IMR-90 (cell line): Measurements from ENCODE around the gene FGGY. TPM values are rescaled to one million over a fixed set of nuclear protein-coding genes. Genes with fewer than 3 reads are reported as not detected.

Experiments used
- ATAC-seq: fragments of 200-7000 bp; cut with Tn5 transposase; 2 replicates; pipeline ENCODE4 v1.9.1; 2020; ENCODE audit warnings: low read depth, mild to moderate bottlenecking, moderate library complexity
- BruUV-seq: library from RNA; stranded (reverse); fragments of 400-500 nt; replicated peaks from 2 replicates; lab custom pipeline; 2021; lab: Mats Ljungman, UMichigan
- CTCF ChIA-PET: fragments of 300-600 bp; formaldehyde crosslinking; extraction: SDS; loops from one replicate; lab custom pipeline; 2021; ENCODE audit warnings: antibody characterized with exemption; lab: Yijun Ruan, JAX
- POLR2A ChIA-PET: fragments of 300-600 bp; sonication (Branson Sonifier 250); formaldehyde crosslinking; loops from one replicate; lab custom pipeline; 2022; ENCODE audit warnings: antibody characterized with exemption; ENCODE audit not compliant: unreplicated experiment; lab: Charles Lee
- DNase-seq: peaks from one replicate; pipeline ENCODE4 v3.0.0; 2013
- H2AFZ ChIP-seq: replicated peaks from 2 replicates; pipeline ENCODE3; 2013; ENCODE audit warnings: low read length, mild to moderate bottlenecking; ENCODE audit not compliant: poor library complexity
- H2AK5ac ChIP-seq: 2 replicates; pipeline ENCODE4 v1.6.1; 2013; ENCODE audit warnings: low read depth, low read length, inconsistent platforms
- H2AK9ac ChIP-seq: replicated peaks from 2 replicates; pipeline ENCODE3; 2013; ENCODE audit warnings: mild to moderate bottlenecking, low read depth, low read length, moderate library complexity; ENCODE audit not compliant: poor library complexity
- H2BK120ac ChIP-seq: 2 replicates; pipeline ENCODE4 v1.6.1; 2013; ENCODE audit warnings: low read depth, low read length, inconsistent platforms
- H2BK15ac ChIP-seq: 3 replicates; pipeline ENCODE4 v1.6.1; 2013; ENCODE audit warnings: low read depth, low read length, inconsistent platforms
- H2BK20ac ChIP-seq: 2 replicates; pipeline ENCODE4 v1.6.1; 2013; ENCODE audit warnings: low read depth, mild to moderate bottlenecking, inconsistent platforms, low read length, moderate library complexity
- H2BK5ac ChIP-seq: 2 replicates; pipeline ENCODE4 v1.6.1; 2013; ENCODE audit warnings: mild to moderate bottlenecking, low read depth, low read length, inconsistent platforms; ENCODE audit not compliant: poor library complexity, severe bottlenecking
- H3K14ac ChIP-seq: replicated peaks from 2 replicates; pipeline ENCODE4 v1.6.1; 2013; ENCODE audit warnings: low read depth, low read length, inconsistent platforms
- H3K18ac ChIP-seq: 2 replicates; pipeline ENCODE4 v1.6.1; 2013; ENCODE audit warnings: low read depth, low read length, control low read depth
- H3K23ac ChIP-seq: 2 replicates; pipeline ENCODE4 v1.6.1; 2013; ENCODE audit warnings: low read depth, low read length, inconsistent platforms
- H3K27ac ChIP-seq: 2 replicates; pipeline ENCODE4 v1.5.1; 2013; ENCODE audit warnings: mild to moderate bottlenecking, control low read depth, low read length; ENCODE audit not compliant: insufficient read depth
- H3K27me3 ChIP-seq: 2 replicates; pipeline ENCODE4 v1.6.1; 2013; ENCODE audit warnings: low read length; ENCODE audit not compliant: control insufficient read depth, insufficient read depth
- H3K36me3 ChIP-seq: 2 replicates; pipeline ENCODE4 v1.6.1; 2013; ENCODE audit warnings: low read length, mixed read lengths; ENCODE audit not compliant: control insufficient read depth, insufficient read depth
- H3K4ac ChIP-seq: 2 replicates; pipeline ENCODE4 v1.6.1; 2013; ENCODE audit warnings: low read depth, low read length, inconsistent platforms
- H3K4me1 ChIP-seq: 2 replicates; pipeline ENCODE4 v1.6.1; 2013; ENCODE audit warnings: low read length, mixed read lengths; ENCODE audit not compliant: control insufficient read depth, insufficient read depth
- H3K4me2 ChIP-seq: 2 replicates; pipeline ENCODE4 v1.6.1; 2013; ENCODE audit warnings: low read depth, mild to moderate bottlenecking, control low read depth, low read length, moderate library complexity
- H3K4me3 ChIP-seq: 2 replicates; pipeline ENCODE4 v1.5.1; 2013; ENCODE audit warnings: low read depth, mild to moderate bottlenecking, control low read depth, low read length, moderate library complexity; ENCODE audit not compliant: insufficient read depth
- H3K56ac ChIP-seq: 2 replicates; pipeline ENCODE4 v1.6.1; 2013; ENCODE audit warnings: low read length, inconsistent platforms; ENCODE audit not compliant: insufficient read depth; ENCODE audit errors: extremely low read depth
- H3K79me1 ChIP-seq, 2 experiments: 2 replicates each; pipeline ENCODE4 v1.6.1; 2013; ENCODE audit warnings: low read length in 2 of 2, inconsistent platforms in 1 of 2, low read depth in 1 of 2
- H3K9ac ChIP-seq: 2 replicates; pipeline ENCODE4 v1.6.1; 2013; ENCODE audit warnings: low read depth, low read length, control low read depth
- H3K9me1 ChIP-seq: 2 replicates; pipeline ENCODE4 v1.6.1; 2013; ENCODE audit warnings: low read length, inconsistent platforms; ENCODE audit not compliant: insufficient read depth
- H3K9me3 ChIP-seq: 2 replicates; pipeline ENCODE4 v1.6.1; 2013; ENCODE audit warnings: low read length; ENCODE audit not compliant: control insufficient read depth, insufficient read depth
- H4K20me1 ChIP-seq: 2 replicates; pipeline ENCODE4 v1.6.1; 2013; ENCODE audit warnings: low read length, inconsistent platforms; ENCODE audit not compliant: insufficient read depth
- H4K5ac ChIP-seq: 2 replicates; pipeline ENCODE4 v1.6.1; 2013; ENCODE audit warnings: mild to moderate bottlenecking, low read depth, low read length, control low read depth
- H4K8ac ChIP-seq, 2 experiments: 2 replicates each; pipeline ENCODE4 v1.6.1; 2013; ENCODE audit warnings: low read depth in 2 of 2, low read length in 2 of 2, control low read depth in 1 of 2, inconsistent platforms in 1 of 2
- H4K91ac ChIP-seq: 2 replicates; pipeline ENCODE4 v1.6.1; 2013; ENCODE audit warnings: low read depth, low read length, inconsistent platforms; ENCODE audit not compliant: insufficient read depth
- BHLHE40 ChIP-seq: fragments of 150-350 bp; IDR thresholded peaks from 2 replicates; pipeline ENCODE4 v1.6.1; 2016; ENCODE audit warnings: mild to moderate bottlenecking, low read depth, low read length
- FOS ChIP-seq: fragments of 150-350 bp; IDR thresholded peaks from 2 replicates; pipeline ENCODE4 v1.6.1; 2016; ENCODE audit warnings: low read depth, low read length
- MXI1 ChIP-seq: IDR thresholded peaks from 2 replicates; pipeline ENCODE4 v1.6.1; 2012; ENCODE audit warnings: low read depth, mild to moderate bottlenecking, low read length, moderate library complexity, borderline replicate concordance
- RCOR1 ChIP-seq: IDR thresholded peaks from 2 replicates; pipeline ENCODE4 v1.6.1; 2012; ENCODE audit warnings: mild to moderate bottlenecking, low read length, improper control_type of control experiment; ENCODE audit not compliant: insufficient replicate concordance
- WGBS, 2 experiments: methylation state at CpG; one replicate each; pipeline versions ENCODE4 v1.1.5 to v1.1.7; 2013; ENCODE audit warnings: missing lambda C conversion rate in 2 of 2; ENCODE audit not compliant: insufficient read length in 1 of 2; ENCODE audit errors: extremely low coverage in 2 of 2; 5-methylcytosine and 5-hydroxymethylcytosine counted together
- dilution Hi-C: fragments of 300-500 bp; cut with HindIII; formaldehyde crosslinking; loops from one replicate; pipeline ENCODE4 v1.14.3; 2018; ENCODE audit warnings: low sequenced_read_pairs; ENCODE audit not compliant: unreplicated experiment
- in situ Hi-C: fragments of 300-500 bp; cut with MboI; formaldehyde crosslinking; loops from 3 replicates; pipeline ENCODE4 v1.14.3; 2019; ENCODE audit warnings: low sequenced_read_pairs, inconsistent platforms, mixed read lengths
- intact Hi-C: fragments of 100-400 bp; cut with micrococcal nuclease; formaldehyde crosslinking; loops from 2 replicates; pipeline ENCODE4 v1.10.0; 2022
- polyA plus RNA-seq, 3 experiments: library from polyadenylated mRNA; depleted of rRNA; stranded (reverse); fragments of >200 nt; gene quantifications; 2 replicates each; pipeline ENCODE4 v1.2.3, GENCODE V29; 2012; ENCODE audit warnings: low replicate concordance in 1 of 3
- total RNA-seq: library from RNA; depleted of rRNA; stranded (reverse); fragments of >200 nt; gene quantifications from 2 replicates; pipeline ENCODE4 v1.2.3, GENCODE V29; 2012
- TF ChIP-seq, protein P1 (sequence below): fragments of 150-350 bp; IDR thresholded peaks from 2 replicates; pipeline ENCODE4 v1.6.1; 2017; ENCODE audit warnings: mild to moderate bottlenecking, antibody characterized with exemption, low read length, low read depth
- TF ChIP-seq, protein P2 (sequence below): fragments of 150-350 bp; IDR thresholded peaks from 2 replicates; pipeline ENCODE4 v1.6.1; 2016; ENCODE audit warnings: low read depth, mild to moderate bottlenecking, low read length, moderate library complexity, borderline replicate concordance

The FGGY gene
- total and polyA plus RNA-seq, 2 of the 4 experiments (the other 2 are of a cell fraction) = 5.6 to 14.0 TPM

DNA sequence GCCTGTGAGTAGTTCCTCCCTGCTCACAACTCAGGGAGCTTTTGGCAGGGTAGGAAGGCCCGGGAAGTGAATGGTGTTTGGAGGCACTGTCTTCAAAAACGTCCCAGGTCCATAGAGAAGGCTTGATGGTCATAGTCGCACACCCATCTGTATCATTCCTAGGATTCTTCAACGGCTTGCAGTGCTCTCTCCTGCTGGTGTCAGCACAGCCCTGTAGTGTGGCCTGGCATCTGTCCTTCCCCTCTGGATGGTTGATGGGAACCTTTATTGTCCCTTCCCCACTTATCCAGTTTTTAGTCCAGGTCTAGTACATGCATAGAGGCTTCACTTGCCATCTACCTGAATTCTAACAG is 375.0 kb downstream of the FGGY start (continued):
- no peak for TF ChIP-seq RCOR1
- TF ChIP-seq, protein P1, sequence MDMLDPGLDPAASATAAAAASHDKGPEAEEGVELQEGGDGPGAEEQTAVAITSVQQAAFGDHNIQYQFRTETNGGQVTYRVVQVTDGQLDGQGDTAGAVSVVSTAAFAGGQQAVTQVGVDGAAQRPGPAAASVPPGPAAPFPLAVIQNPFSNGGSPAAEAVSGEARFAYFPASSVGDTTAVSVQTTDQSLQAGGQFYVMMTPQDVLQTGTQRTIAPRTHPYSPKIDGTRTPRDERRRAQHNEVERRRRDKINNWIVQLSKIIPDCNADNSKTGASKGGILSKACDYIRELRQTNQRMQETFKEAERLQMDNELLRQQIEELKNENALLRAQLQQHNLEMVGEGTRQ = no peak

DNA sequence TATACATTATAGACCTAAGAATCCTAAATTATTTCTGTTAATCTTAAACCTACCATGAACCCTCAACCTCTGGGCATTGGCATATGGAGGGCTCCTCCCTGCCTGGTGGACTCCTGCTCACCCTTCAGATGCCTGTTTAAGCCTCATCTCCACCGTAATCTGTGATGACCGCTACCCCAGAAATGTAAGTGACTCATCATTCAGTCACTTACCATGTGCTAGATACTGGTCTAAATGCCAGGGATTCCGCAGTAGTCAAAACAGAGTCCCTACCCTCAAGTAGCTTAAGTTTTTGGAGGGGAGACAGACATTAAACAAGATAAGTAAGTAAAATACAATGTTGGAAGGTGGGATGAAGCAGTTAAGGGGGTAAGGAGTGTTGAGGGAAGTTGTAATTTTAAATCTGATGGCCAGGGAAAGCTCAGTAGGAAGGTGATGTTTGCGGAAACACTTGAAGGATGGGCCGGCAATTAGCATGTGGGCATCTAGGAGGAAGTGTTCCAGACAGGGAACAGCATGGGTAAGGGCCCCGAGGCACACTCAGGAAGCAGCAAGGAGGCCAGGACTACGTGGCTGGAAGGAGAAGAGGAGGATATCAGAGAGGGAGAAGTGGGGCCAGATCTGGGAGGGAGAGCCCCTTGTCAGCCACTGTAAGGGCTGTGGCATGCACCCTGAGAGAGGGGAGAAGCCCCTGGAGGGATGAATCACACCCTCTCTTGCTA is 376.1 kb downstream of the FGGY start:
- no peak overlapping the region for H3K18ac ChIP-seq
- H3K4ac ChIP-seq = no peak overlapping the region
- H2AK5ac ChIP-seq = peak overlapping the region; percentile 80
- no peak overlapping the region for H3K23ac ChIP-seq
- no peak overlapping the region for H2AFZ ChIP-seq
- WGBS, 2 experiments = 93% methylated on average over 2 of the region's 7 CpGs; no CpG with 5 or more reads in 1 of the 2 experiments
- H4K8ac ChIP-seq = no peak overlapping the region
- DNase-seq (peak; percentile 81), ATAC-seq (peak; percentile 57)
- no peak overlapping the region for H3K56ac ChIP-seq
- no peak overlapping the region for H2BK120ac ChIP-seq
- H4K5ac ChIP-seq = no peak overlapping the region
- no peaks in the 10 kb centered on the region for H3K9me1 ChIP-seq
- H3K14ac ChIP-seq = no peak overlapping the region
- ChIA-PET CTCF (no interaction called here), POLR2A (no interaction called here)
- BruUV-seq = no TSS peak
- H3K79me1 ChIP-seq = no peaks in the 10 kb centered on the region
- no peak for TF ChIP-seq MXI1
- TF ChIP-seq BHLHE40 = peak; percentile 43; the same call in 1 of the 2 replicates
- TF ChIP-seq, protein P2, sequence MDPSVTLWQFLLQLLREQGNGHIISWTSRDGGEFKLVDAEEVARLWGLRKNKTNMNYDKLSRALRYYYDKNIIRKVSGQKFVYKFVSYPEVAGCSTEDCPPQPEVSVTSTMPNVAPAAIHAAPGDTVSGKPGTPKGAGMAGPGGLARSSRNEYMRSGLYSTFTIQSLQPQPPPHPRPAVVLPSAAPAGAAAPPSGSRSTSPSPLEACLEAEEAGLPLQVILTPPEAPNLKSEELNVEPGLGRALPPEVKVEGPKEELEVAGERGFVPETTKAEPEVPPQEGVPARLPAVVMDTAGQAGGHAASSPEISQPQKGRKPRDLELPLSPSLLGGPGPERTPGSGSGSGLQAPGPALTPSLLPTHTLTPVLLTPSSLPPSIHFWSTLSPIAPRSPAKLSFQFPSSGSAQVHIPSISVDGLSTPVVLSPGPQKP = no peak
- TF ChIP-seq RCOR1 = peak; percentile 71
- TF ChIP-seq FOS = peak; percentile 70; the same call in 1 of the 2 replicates
- no peak overlapping the region for H3K9ac ChIP-seq
- peaks cover 4% of the 10 kb centered on the region for H3K4me1 ChIP-seq
- peaks cover 12% of the 10 kb centered on the region for H3K9me3 ChIP-seq
- no peaks in the 10 kb centered on the region for H3K27me3 ChIP-seq
- dilution Hi-C loops = no loop called here
- no peak overlapping the region for H3K4me3 ChIP-seq
- H3K27ac ChIP-seq = no peak overlapping the region
- peak overlapping the region; percentile 44 for H2AK9ac ChIP-seq
- no peak overlapping the region for H4K91ac ChIP-seq
- H2BK5ac ChIP-seq = peak overlapping the region; percentile 5
- in situ Hi-C loops = no loop called here
- H3K36me3 ChIP-seq = no peaks in the 10 kb centered on the region
- intact Hi-C loops = no loop called here
- H2BK15ac ChIP-seq = no peak overlapping the region
- no peaks in the 10 kb centered on the region for H4K20me1 ChIP-seq
- no peak overlapping the region for H3K4me2 ChIP-seq
- H2BK20ac ChIP-seq = 0 out of 2 replicates have a peak overlapping the region, but pooled peaks have one; percentile 16
